ENCODE measurements around the gene DBNDD1.
"Not testable (repeated sequence)": the region's sequence is repeated elsewhere in the genome, so short reads cannot be mapped to it uniquely, and the experiment has no call there.

DBNDD1 gene

DNA sequence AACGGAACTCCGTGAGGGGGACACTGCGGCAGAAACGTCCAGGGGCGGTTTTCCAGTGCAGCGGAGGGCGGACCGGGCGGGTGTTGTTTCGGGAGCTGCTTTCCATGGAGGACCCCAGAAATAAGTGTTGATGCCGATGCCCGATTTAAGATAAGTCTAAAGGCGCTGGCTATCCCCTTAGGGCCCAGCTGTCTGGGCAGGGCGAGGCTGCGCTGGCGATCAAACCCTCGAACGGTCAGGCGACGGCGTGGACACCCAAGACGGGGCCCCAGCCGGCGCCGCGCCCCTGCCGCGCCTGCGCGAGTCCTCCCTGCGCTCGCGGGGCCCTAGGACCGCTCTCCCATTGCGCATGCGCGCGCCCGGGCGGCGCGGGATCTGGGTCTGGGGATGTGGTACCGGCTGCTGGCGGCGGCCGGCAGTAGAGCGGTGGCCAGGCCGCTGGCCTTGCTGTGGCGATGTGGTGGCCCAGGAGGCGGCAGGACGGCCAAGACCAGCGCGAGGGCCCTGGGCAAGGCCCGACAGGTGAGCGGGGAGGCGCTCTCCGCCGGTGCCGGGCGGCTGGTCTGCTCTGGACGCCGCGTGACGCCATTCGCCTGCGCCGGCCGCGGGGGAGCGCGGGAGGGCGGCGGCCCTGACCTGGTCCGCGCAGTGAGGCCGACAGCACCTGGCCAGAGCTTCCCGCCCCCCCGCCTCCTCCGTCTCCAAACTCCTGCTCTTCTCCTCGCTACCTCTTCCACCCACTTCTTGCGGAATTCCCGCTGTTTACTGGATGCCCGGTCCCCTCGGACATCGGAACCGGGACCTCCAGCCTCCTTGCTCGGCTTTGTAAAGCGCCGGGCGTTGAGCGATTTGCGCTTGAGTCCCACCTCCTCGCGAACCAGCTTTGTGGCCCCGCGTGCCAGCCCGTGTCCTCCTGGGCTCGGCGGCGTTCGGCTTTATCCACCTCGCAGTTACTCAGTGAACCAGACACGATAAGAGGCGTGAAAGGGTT, 46.7 kb downstream of the DBNDD1 start:
- H3K36me3 ChIP-seq (ENCODE audit: control insufficient read depth, insufficient read depth, low read length): no peaks in the 10 kb centered on the region
- WGBS (ENCODE audit: insufficient coverage, insufficient read length): no CpG with 5 or more reads among the region's 104 CpGs
- no peak overlapping the region for H3K27ac ChIP-seq (ENCODE audit: low read length)
- H3K9me3 ChIP-seq (ENCODE audit: control insufficient read depth, insufficient read depth, low read length): no peaks in the 10 kb centered on the region
- 0 out of 2 replicates have a peak, but pooled peaks cover 1% of the 10 kb centered on the region for H3K4me1 ChIP-seq (ENCODE audit: control insufficient read depth, insufficient read depth, low read length)
- H3K27me3 ChIP-seq (ENCODE audit: control insufficient read depth, insufficient read depth, low read length): no peaks in the 10 kb centered on the region
- H3K4me3 ChIP-seq (ENCODE audit: low read length): peak overlapping the region; percentile 82
- peak; percentile 87 for DNase-seq (ENCODE audit: low read depth, low spot score)

DNA sequence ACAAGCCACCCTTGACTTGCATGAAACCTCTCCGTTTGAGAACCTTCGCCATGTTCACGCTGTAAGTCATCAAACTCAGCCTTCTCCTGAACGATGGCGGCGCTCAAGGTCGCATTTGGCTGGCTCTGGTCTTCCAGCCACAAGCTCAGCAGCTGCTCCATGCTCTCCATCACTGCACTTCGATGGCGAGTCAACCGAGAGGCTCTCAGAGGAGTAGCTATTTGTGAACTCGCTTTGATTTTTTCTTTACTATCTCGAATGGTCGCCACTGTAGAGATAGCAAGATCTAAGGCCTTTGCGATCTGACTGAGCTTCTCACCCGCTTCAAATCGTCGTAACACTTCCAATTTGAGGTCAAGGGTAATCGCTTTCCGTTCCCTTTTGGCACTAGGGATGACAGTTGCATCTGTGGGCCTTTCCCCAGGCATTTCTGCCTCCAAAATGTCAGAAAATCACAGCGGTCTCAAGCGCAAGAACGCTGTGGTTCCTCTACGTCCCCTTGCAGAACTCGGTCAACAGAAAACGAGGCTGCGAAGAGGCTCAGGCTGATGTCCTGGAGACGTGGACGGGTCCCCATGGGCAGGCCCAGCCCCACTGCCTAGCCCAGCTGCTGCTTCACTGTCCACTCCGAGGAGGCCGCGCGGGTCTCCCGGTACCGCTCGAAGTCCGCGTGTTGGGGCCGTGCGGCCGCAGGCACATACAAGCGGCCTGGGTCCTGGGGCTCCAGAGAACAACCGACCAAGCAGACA, 47.6 kb downstream of the DBNDD1 start:
- Histone ChIP-seq H3K4me3 (ENCODE audit: low read length) (peak overlapping the region; percentile 82; the same call in 1 of the 2 replicates), H3K27ac (ENCODE audit: low read length) (no peak overlapping the region), H3K36me3 (ENCODE audit: control insufficient read depth, insufficient read depth, low read length) (no peaks in the 10 kb centered on the region), H3K27me3 (ENCODE audit: control insufficient read depth, insufficient read depth, low read length) (no peaks in the 10 kb centered on the region), H3K4me1 (ENCODE audit: control insufficient read depth, insufficient read depth, low read length) (0 out of 2 replicates have a peak, but pooled peaks cover 1% of the 10 kb centered on the region), H3K9me3 (ENCODE audit: control insufficient read depth, insufficient read depth, low read length) (no peaks in the 10 kb centered on the region)
- no CpG with 5 or more reads among the region's 42 CpGs for WGBS (ENCODE audit: insufficient coverage, insufficient read length)
- no peak for DNase-seq (ENCODE audit: low read depth, low spot score)

DNA sequence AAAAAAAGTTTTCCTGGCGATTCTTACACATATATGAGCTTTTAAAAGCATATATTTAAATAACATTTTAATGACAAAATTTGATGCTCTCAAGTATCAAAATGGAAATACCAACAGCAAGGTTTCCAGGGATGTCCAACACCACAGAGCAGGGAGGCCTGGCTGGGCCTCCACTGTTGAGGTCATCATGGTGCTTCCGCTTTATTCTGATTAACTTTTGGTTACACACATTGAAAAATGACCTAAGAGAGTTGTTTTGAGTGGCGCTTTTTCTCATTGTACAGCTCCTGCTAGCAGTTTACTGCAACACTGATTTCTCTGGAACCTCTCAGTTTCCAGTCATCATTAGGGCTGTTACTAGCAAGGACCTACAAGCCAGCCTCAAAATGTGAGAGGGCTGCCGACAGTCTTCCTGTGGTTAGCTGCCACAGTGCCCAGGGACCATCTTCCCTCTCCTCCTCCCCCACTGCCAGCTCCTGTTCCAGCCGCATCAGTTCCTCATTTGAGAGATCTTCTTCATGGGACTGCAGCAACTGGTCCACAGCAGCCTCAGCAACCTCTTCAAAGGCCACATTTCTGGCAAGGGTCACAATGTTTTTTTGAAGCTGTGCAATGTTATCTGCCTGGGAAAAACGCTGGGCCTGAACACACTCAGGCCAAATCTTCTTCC, 49.4 kb downstream of the DBNDD1 start:
- H3K27me3 ChIP-seq (ENCODE audit: control insufficient read depth, insufficient read depth, low read length): no peaks in the 10 kb centered on the region
- no peak for DNase-seq (ENCODE audit: low read depth, low spot score)
- H3K27ac ChIP-seq (ENCODE audit: low read length): no peak overlapping the region
- H3K4me3 ChIP-seq (ENCODE audit: low read length): no peak overlapping the region
- H3K36me3 ChIP-seq (ENCODE audit: control insufficient read depth, insufficient read depth, low read length): no peaks in the 10 kb centered on the region
- H3K4me1 ChIP-seq (ENCODE audit: control insufficient read depth, insufficient read depth, low read length): 0 out of 2 replicates have a peak, but pooled peaks cover 1% of the 10 kb centered on the region
- WGBS (ENCODE audit: insufficient coverage, insufficient read length): no CpG with 5 or more reads among the region's 6 CpGs
- no peaks in the 10 kb centered on the region for H3K9me3 ChIP-seq (ENCODE audit: control insufficient read depth, insufficient read depth, low read length)

DNA sequence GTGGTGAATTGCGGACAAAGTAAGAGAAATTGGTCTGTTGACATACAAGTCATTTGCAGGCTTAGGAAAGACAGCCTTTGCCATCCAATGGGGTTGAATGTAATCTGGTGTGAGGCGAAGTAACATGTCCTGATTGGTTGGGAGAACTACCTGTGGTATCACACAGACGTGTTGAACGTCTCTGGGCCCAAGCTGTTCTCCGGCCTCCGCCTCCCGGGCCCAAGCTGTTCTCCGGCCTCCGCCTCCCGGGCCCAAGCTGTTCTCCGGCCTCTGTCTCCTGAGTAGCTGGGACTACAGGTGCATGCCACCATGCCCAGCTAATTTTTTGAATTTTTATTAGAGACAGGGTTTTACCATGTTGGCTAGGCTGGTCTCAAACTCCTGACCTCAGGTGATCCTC, 51.2 kb downstream of the DBNDD1 start:
- H3K4me1 ChIP-seq (ENCODE audit: control insufficient read depth, insufficient read depth, low read length); H3K27me3 ChIP-seq (ENCODE audit: control insufficient read depth, insufficient read depth, low read length); DNase-seq (ENCODE audit: low read depth, low spot score); H3K9me3 ChIP-seq (ENCODE audit: control insufficient read depth, insufficient read depth, low read length); H3K27ac ChIP-seq (ENCODE audit: low read length); H3K4me3 ChIP-seq (ENCODE audit: low read length); H3K36me3 ChIP-seq (ENCODE audit: control insufficient read depth, insufficient read depth, low read length): not testable (repeated sequence)
- WGBS (ENCODE audit: insufficient coverage, insufficient read length): no CpG with 5 or more reads among the region's 11 CpGs

DNA sequence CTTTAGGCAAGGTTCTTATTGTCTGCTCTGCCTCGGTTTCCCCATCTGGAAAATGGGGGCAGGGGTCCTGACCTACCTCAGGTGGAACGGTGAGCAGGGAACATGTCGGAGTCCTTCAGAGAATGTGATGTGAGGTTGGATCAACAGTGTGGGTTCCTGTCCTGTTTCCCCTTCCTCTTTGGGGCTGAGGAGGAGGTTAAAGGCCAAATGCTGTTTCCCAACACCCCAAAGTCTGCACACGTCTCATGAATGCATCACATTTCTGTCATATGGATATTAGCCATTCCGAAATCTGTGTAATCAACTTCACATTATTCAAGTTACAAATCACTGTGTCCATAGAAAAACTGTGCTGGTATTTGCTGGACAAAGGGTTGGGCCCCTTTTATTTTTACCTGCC, 51.8 kb downstream of the DBNDD1 start:
- not testable (repeated sequence) for H3K9me3 ChIP-seq (ENCODE audit: control insufficient read depth, insufficient read depth, low read length); DNase-seq (ENCODE audit: low read depth, low spot score); H3K4me1 ChIP-seq (ENCODE audit: control insufficient read depth, insufficient read depth, low read length); H3K36me3 ChIP-seq (ENCODE audit: control insufficient read depth, insufficient read depth, low read length); H3K27ac ChIP-seq (ENCODE audit: low read length); H3K27me3 ChIP-seq (ENCODE audit: control insufficient read depth, insufficient read depth, low read length); H3K4me3 ChIP-seq (ENCODE audit: low read length)
- WGBS (ENCODE audit: insufficient coverage, insufficient read length): no CpG with 5 or more reads among the region's 5 CpGs

DNA sequence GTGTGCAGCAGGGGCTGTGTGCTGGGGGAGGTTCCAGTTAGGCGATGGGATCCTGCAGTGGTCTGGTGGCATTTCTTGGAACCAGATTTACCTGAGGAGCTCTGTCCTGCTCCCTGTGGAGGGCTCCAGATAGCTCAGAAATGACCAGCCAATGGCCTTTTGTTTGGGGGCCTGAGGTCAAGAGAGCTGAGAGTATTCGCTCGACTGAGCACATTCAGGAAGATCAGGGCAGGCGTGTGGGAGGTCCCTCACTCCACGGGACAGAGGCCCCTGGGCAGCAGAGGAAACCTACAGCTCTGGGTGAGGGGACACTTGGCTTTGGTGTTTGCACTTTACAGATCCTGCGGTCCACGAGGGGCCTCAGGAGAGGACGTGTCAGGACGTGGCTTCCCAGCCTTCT, 52.5 kb downstream of the DBNDD1 start:
- Histone ChIP-seq H3K9me3 (ENCODE audit: control insufficient read depth, insufficient read depth, low read length) (no peaks in the 10 kb centered on the region), H3K4me3 (ENCODE audit: low read length) (no peak overlapping the region), H3K27ac (ENCODE audit: low read length) (no peak overlapping the region), H3K27me3 (ENCODE audit: control insufficient read depth, insufficient read depth, low read length) (no peaks in the 10 kb centered on the region), H3K36me3 (ENCODE audit: control insufficient read depth, insufficient read depth, low read length) (peaks cover 6% of the 10 kb centered on the region; the same call in 1 of the 2 replicates), H3K4me1 (ENCODE audit: control insufficient read depth, insufficient read depth, low read length) (no peaks in the 10 kb centered on the region)
- WGBS (ENCODE audit: insufficient coverage, insufficient read length): no CpG with 5 or more reads among the region's 9 CpGs
- no peak for DNase-seq (ENCODE audit: low read depth, low spot score)

DNA sequence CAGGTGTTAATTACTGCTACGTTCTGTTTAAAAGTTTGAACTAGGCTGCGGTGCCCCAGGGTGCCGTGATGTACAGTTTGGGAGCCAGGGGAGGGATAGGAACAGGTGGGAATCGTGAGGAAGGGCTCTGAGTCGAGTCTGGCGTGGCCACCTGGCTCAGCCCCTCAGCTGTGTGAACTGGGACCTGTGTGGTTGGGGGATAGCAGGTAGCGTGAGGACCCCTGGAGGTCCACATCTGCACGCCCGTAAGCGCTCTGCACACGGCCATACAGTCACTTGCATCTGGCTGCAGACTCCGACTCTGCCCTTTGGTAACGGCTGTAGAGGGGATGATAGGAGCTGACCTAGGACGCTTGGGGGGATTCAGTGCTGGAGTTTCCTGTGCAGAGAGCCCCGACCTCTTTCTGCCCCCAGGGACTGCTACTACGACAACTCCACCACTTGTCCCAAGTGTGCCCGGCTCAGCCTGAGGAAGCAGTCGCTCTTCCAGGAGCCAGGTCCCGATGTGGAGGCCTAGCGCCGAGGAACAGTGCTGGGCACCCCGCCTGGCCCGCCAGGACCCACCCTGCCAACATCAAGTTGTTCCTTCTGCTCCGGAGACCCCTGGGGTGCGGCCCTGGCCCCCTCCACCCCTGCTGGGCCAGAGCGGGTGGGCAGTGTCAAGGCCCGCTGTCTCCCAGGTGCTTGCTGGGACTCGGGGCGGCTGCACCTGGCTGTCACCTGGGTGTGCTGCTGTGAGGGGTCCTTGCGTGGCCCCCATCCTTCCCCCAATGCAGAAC, 53.6 kb downstream of the DBNDD1 start:
- H3K4me3 ChIP-seq (ENCODE audit: low read length): no peak overlapping the region
- WGBS (ENCODE audit: insufficient coverage, insufficient read length): no CpG with 5 or more reads among the region's 30 CpGs
- H3K27me3 ChIP-seq (ENCODE audit: control insufficient read depth, insufficient read depth, low read length): no peaks in the 10 kb centered on the region
- DNase-seq (ENCODE audit: low read depth, low spot score): no peak
- H3K9me3 ChIP-seq (ENCODE audit: control insufficient read depth, insufficient read depth, low read length): no peaks in the 10 kb centered on the region
- no peak overlapping the region for H3K27ac ChIP-seq (ENCODE audit: low read length)
- H3K36me3 ChIP-seq (ENCODE audit: control insufficient read depth, insufficient read depth, low read length): peaks cover 9% of the 10 kb centered on the region; the same call in 1 of the 2 replicates
- no peaks in the 10 kb centered on the region for H3K4me1 ChIP-seq (ENCODE audit: control insufficient read depth, insufficient read depth, low read length)

DNA sequence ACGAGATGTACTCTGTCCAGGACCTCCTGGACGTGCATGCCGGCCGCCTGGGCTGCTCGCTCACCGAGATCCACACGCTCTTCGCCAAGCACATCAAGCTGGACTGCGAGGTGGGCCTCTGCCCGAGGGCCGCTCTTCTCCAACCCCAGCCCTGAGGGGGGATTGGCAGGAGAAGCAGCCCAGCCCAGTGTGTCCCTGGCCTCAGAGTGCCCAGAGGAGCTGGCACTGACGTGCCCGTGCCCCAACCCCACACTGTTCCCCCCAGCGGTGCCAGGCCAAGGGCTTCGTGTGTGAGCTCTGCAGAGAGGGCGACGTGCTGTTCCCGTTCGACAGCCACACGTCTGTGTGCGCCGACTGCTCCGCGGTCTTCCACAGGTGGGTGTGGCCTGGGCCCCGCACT, 55.1 kb downstream of the DBNDD1 start:
- no peak overlapping the region for H3K27ac ChIP-seq (ENCODE audit: low read length)
- WGBS (ENCODE audit: insufficient coverage, insufficient read length): no CpG with 5 or more reads among the region's 25 CpGs
- no peaks in the 10 kb centered on the region for H3K27me3 ChIP-seq (ENCODE audit: control insufficient read depth, insufficient read depth, low read length)
- no peaks in the 10 kb centered on the region for H3K4me1 ChIP-seq (ENCODE audit: control insufficient read depth, insufficient read depth, low read length)
- no peak for DNase-seq (ENCODE audit: low read depth, low spot score)
- H3K36me3 ChIP-seq (ENCODE audit: control insufficient read depth, insufficient read depth, low read length): peaks cover 9% of the 10 kb centered on the region; the same call in 1 of the 2 replicates
- no peaks in the 10 kb centered on the region for H3K9me3 ChIP-seq (ENCODE audit: control insufficient read depth, insufficient read depth, low read length)
- H3K4me3 ChIP-seq (ENCODE audit: low read length): no peak overlapping the region

DNA sequence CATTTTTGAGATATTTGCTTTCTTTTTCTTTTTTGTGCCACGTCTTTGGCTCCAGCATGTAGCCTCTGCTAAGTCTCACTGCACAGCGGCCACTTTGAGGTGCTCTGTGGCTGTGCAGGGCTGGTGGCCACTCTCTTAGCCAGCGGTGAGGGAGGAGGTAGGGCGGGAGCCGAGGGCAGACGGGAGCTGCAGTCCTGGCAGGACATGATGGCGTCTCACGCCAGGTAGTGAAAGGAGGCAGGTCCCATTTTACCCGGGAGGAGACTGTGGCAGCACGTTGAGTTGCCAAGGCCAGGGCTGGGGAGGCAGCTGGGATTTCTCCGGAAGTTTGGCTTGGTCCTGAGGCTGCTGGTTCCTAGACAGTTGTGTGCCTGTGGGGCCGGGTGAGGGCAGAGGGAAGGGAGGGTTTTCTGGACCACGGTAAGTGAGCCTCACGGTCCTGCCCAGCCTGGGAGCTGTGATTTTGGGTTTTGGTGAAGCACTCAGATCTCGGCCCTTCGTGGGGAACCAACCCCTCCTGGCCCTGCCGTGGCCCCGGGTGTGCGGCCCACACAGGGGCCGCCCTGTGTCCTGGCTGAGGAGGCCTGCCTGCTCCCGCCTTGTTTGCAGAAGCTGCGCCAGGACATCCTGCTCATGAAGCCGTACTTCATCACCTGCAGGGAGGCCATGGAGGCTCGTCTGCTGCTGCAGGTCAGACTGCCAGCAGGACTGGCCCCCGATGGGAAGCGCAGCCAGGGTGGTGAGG, 56.3 kb downstream of the DBNDD1 start:
- DNase-seq (ENCODE audit: low read depth, low spot score): no peak
- no peaks in the 10 kb centered on the region for H3K27me3 ChIP-seq (ENCODE audit: control insufficient read depth, insufficient read depth, low read length)
- no CpG with 5 or more reads among the region's 26 CpGs for WGBS (ENCODE audit: insufficient coverage, insufficient read length)
- H3K9me3 ChIP-seq (ENCODE audit: control insufficient read depth, insufficient read depth, low read length): no peaks in the 10 kb centered on the region
- no peak overlapping the region for H3K27ac ChIP-seq (ENCODE audit: low read length)
- H3K4me1 ChIP-seq (ENCODE audit: control insufficient read depth, insufficient read depth, low read length): no peaks in the 10 kb centered on the region
- H3K36me3 ChIP-seq (ENCODE audit: control insufficient read depth, insufficient read depth, low read length): peaks cover 9% of the 10 kb centered on the region; the same call in 1 of the 2 replicates
- H3K4me3 ChIP-seq (ENCODE audit: low read length): no peak overlapping the region

Measured in iPS DF 6.9 (cell line).